ENCODE results near the gene DRGX. TPM values are rescaled to one million over a fixed set of nuclear protein-coding genes. Genes with fewer than 3 reads are reported as not detected.

Gene DRGX
- total and polyA plus RNA-seq, 2 of the 13 experiments (the other 11 are each of a cell fraction or from before 2014, with no cell fraction given), result not detected

DNA sequence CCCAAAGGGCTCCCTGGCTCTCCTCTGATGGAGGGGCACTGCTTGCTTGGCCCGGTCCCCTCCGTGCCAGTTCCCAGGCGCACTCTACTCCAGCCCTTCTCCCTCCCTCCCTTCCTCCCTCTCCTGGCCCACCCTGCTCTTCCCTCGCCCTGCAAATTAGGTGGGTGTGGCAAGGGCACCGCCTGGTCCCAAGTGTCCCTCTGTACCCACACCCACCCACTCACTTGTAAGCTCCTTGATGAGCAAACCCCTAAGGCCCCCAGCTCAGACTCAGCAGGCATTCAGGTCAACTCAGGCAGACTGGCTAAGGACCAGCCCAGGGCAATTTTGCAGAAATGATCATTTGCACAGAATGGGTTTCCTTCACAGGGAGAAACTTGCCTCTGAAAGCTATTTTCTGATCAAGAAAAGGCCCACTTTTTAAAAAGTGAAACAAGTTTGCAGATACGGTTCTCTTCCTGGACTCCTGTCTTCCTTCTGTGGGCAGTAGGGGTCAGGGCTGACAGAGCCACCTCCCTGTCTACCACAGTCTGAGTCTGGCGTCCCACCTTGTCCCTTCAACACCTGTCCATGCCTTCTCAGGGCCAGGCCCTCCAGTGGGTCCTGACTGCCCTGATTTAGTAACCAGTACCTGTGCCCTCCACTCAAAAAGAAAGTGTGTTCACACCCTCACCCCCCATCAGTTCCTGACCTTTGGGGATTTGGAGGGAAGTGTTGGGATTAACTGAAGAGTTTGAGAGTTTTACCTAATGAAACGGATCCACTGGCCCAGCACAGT lies 68.7 kb downstream of the DRGX start (continued):
- TF ChIP-seq TOPORS (CRISPR knock-in tag; IDR thresholded peaks at IDR 0.05), result no peak

- ChIA-PET CTCF (ENCODE audit: low intra/inter-chr PET ratio, low total read pairs) (no interaction called here), POLR2A (no interaction called here)
- H3K36me3 ChIP-seq (replicated peaks in 1 of 2; ENCODE audit: control insufficient read depth in 1 of 2, insufficient read depth in 2 of 2, low read length in 2 of 2), result no peaks in the 10 kb centered on the region
- BruUV-seq (replicated peaks), result no TSS peak
- no peaks in the 10 kb centered on the region for H4K20me1 ChIP-seq (ENCODE audit: insufficient read depth, low read length)
- DNase-seq (ENCODE audit: low spot score), result no peak
- in situ Hi-C loops (cut with HindIII; ENCODE audit: extremely low pct_ligation_motif_present, low pct_unique_long_range_greater_than_20kb), result no loop called here
- no peak overlapping the region for H3K9ac ChIP-seq (ENCODE audit: insufficient read depth, low read depth, low read length)
- H2AFZ ChIP-seq (ENCODE audit: low read length), result no peak overlapping the region
- no peak overlapping the region for H3K4me2 ChIP-seq (ENCODE audit: low read depth, low read length)
- intact Hi-C loops (cut with micrococcal nuclease; ENCODE audit: unreplicated experiment), result no loop called here
- H3K4me1 ChIP-seq (ENCODE audit: insufficient read depth, low read length), result no peaks in the 10 kb centered on the region
- no peak overlapping the region for H3K27ac ChIP-seq (ENCODE audit: extremely low read length, insufficient read depth, low read length)
- no peak overlapping the region for H3K4me3 ChIP-seq (replicated peaks in 1 of 3; ENCODE audit: insufficient read depth in 1 of 3, low read depth in 2 of 3, low read length in 3 of 3)
- H3K27me3 ChIP-seq (ENCODE audit: control insufficient read depth in 1 of 2, insufficient read depth in 2 of 2, low read length in 2 of 2), result peaks cover 7 to 56% of the 10 kb centered on the region in 2 experiments; a peak in 4 of 5 replicates
- no peaks in the 10 kb centered on the region for H3K9me3 ChIP-seq (ENCODE audit: low read length)
- 49% methylated on average over 29 of the region's 48 CpGs for WGBS (ENCODE audit: low lambda C conversion rate)
- FAIRE-seq, result no peak
- ATAC-seq, result no peak; the same call in 2 of the 3 replicates
- H3K79me2 ChIP-seq (ENCODE audit: insufficient read depth, low read length), result no peaks in the 10 kb centered on the region
- TF ChIP-seq PAX8 (CRISPR knock-in tag; IDR thresholded peaks at IDR 0.05; ENCODE audit: borderline replicate concordance), result no peak
- TF ChIP-seq, protein P1, sequence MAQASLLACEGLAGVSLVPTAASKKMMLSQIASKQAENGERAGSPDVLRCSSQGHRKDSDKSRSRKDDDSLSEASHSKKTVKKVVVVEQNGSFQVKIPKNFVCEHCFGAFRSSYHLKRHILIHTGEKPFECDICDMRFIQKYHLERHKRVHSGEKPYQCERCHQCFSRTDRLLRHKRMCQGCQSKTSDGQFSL (CRISPR knock-in tag; IDR thresholded peaks at IDR 0.05), result no peak
- TF ChIP-seq ZFP37 (CRISPR knock-in tag; IDR thresholded peaks at IDR 0.05; ENCODE audit: borderline replicate concordance), result no peak
- TF ChIP-seq ZNF570 (CRISPR knock-in tag; IDR thresholded peaks at IDR 0.05; ENCODE audit: borderline replicate concordance), result no peak
- no peak for TF ChIP-seq ZNF124 (CRISPR knock-in tag; IDR thresholded peaks at IDR 0.05)
- TF ChIP-seq ZNF296 (CRISPR knock-in tag; conservative IDR thresholded peaks at IDR 0.05), result no peak
- TF ChIP-seq RNF2 (conservative IDR thresholded peaks at IDR 0.05; ENCODE audit: low read depth), result no peak
- no peak for TF ChIP-seq PCBP2 (optimal IDR thresholded peaks at IDR 0.05; ENCODE audit: low read depth, low read length, poor library complexity, severe bottlenecking)
- no peak for TF ChIP-seq RCOR2 (CRISPR knock-in tag; IDR thresholded peaks at IDR 0.05)
- TF ChIP-seq ARHGAP35 (CRISPR knock-in tag; IDR thresholded peaks at IDR 0.05; ENCODE audit: borderline replicate concordance), result no peak
- TF ChIP-seq, protein P2, sequence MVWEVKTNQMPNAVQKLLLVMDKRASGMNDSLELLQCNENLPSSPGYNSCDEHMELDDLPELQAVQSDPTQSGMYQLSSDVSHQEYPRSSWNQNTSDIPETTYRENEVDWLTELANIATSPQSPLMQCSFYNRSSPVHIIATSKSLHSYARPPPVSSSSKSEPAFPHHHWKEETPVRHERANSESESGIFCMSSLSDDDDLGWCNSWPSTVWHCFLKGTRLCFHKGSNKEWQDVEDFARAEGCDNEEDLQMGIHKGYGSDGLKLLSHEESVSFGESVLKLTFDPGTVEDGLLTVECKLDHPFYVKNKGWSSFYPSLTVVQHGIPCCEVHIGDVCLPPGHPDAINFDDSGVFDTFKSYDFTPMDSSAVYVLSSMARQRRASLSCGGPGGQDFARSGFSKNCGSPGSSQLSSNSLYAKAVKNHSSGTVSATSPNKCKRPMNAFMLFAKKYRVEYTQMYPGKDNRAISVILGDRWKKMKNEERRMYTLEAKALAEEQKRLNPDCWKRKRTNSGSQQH (CRISPR knock-in tag; IDR thresholded peaks at IDR 0.05; ENCODE audit: low read depth), result no peak
- TF ChIP-seq, protein P3, sequence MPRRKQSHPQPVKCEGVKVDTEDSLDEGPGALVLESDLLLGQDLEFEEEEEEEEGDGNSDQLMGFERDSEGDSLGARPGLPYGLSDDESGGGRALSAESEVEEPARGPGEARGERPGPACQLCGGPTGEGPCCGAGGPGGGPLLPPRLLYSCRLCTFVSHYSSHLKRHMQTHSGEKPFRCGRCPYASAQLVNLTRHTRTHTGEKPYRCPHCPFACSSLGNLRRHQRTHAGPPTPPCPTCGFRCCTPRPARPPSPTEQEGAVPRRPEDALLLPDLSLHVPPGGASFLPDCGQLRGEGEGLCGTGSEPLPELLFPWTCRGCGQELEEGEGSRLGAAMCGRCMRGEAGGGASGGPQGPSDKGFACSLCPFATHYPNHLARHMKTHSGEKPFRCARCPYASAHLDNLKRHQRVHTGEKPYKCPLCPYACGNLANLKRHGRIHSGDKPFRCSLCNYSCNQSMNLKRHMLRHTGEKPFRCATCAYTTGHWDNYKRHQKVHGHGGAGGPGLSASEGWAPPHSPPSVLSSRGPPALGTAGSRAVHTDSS (CRISPR knock-in tag; conservative IDR thresholded peaks at IDR 0.05), result no peak
- no peak for TF ChIP-seq ZNF550 (CRISPR knock-in tag; IDR thresholded peaks at IDR 0.05; ENCODE audit: borderline replicate concordance)
- TF ChIP-seq ZBTB3 (CRISPR knock-in tag; IDR thresholded peaks at IDR 0.05; ENCODE audit: borderline replicate concordance, low read depth), result no peak
- TF ChIP-seq ZNF557 (CRISPR knock-in tag; IDR thresholded peaks at IDR 0.05), result no peak
- no peak for TF ChIP-seq XBP1 (CRISPR knock-in tag; IDR thresholded peaks at IDR 0.05)
Measured at GRCh38 chr10:49325916-49326783, 69.7 kb downstream of the DRGX start.

Measured in HepG2 (cell line).